Islet precursor cell (in vitro differentiated cells): ENCODE data around the gene ADGRD2.

Source experiments
- DNase-seq: peaks from one replicate; pipeline ENCODE4 v3.0.0-alpha.2; 2018

Gene ADGRD2

DNA sequence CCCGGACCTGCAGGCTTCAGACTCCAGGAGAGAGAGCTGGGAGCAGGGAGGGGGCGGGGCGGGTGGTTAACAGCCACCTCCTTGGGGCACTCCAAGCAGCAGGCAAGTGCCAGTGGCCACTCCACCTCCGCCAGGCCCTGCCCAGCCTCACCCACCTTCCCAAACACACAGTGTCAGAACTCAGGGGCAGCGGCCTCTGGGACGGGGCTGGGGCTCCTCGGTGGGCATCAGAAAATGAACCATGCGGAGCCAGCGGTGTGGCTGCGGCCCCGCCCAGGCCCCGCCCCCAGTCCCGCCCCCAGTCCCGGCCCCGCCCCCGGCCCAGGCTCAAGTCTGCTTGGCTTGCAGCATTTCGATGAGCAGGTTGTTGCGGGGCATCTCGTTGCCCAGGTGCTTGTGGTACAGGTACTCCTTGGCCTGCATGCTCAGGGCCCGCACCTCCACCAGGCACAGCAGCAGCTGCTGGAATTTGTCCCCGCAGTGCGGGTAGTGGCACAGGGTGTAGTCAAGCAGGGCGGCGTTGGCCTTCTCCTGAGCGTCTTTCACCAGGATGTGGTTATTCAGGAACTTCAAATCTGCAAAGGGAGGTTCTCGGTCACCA is 32.3 kb downstream of the ADGRD2 start:
- DNase-seq, result no peak

DNA sequence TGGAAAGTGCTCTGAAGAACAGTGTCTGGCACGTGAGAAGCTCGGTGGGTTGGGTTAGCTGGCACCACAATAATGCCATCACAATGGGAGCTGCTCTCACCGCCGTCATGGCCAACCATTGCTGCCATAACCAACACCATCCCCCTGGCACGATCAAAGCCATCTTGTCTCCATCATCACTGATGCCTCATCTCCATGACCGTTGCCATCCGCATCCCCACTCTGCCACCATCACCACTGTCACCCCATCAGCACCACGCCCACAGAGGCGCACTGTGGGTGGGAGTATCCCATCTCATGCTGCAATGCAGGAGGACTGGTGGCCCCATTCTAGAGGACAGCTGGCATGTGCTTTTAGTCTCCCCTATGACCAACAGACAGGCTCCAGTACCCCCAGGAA is 33.2 kb downstream of the ADGRD2 start:
- DNase-seq, result no peak

DNA sequence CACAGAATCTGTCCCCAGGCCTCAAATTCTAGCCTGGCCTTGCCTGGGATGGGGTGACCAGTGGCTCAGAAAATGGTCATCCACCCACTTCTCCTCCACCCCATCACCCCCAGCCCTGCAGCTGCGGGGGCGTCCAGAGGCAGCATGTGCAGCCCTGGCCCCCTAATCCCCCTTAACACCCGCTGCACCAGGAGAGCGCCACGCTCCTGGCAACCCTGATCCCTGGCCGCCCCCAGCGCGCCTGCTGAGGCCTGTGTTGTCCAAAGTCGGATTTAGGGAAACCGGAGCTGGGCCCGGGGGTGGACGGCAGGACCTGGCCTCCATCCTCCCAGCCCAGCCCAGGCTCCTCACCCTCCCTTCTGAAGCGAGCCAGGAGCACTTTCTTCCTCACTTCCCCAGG is 35.0 kb downstream of the ADGRD2 start:
- DNase-seq, result no peak

DNA sequence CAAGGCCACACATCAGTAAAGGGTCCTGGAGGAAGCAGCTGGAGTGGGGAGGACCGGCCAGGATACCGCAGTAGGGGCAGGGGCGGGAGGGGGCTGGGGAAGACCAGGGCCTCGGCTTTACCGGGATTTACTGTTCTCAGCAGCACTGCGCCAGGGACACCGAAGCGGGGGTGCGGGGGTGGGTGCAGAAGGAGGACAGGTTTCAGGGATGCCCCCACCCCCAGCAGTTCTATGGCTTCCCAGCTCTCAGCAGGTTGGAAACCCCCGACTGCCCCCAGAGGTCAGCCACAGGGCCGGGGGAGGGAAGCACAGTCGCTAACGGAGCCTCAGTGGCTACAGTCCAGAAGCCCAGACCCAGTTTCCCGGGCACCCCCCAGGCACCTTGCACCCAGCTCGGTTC is 35.7 kb downstream of the ADGRD2 start:
- no peak for DNase-seq

DNA sequence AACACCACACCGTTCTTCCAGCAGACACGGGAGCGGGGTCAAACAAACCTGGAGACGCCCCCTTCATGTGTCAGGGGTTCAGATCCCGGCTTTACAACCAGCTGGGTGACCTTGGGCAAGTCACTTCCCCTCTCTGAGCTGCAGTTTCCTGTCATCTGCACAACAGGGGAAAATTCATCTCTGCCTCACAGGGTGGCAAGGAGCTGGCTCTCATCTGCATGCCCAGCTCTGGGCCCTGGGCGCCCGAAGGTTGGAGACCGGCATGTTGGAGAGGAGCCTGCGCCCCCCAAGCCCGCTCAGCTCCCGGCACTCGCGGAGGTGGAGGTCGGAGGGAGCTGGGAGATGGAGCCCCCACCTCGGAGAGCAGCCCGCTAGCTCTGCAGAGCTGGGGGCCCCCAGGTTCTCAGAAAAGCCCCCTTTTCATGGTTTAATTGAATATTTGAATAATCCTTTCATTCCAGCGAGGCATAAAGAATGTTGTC is 36.6 kb downstream of the ADGRD2 start:
- DNase-seq, result no peak

DNA sequence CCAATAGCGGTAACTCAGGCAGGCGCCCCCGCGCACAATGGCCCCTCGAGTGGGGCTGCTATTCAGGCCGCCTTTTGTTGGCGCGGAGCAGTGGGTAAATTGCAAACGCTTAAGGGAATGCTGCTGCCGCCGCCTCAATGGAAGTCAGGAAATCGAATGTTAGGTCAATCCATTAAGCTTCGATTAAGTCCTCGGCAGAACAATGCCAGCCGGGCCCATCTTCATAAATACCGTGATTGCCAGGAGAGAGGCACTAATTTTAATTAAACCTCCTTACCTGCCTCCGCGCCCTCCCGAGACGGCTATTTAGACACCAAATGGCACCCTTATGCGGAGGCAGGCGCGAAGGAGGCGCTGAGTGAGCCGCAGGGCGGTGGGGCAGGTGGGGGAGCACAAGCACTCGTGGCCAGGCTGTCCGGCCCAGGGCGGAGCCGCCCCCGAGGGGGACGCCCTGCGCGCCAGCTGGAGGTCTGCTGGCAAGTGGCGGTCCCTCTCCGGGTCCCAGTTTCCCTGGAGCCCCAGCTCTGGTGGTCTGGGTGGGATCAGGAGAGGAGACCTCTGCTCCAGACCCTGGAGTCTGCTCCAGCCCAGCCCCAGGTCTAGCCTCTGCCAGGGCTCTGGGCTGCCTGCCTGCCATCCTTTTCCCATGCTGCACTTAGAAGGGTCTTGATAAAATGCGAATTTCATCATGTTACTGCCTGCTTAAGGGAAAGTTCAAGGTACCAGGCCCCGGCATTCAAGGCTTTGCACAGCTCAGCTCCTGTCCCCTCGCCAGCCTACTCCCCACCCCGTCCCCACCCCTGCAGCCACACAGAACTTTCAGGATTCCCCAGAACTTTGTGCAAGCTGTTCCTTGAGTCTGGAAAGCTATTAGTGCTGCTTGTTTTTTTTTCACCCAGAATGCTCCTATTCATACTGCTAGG is 37.3 kb downstream of the ADGRD2 start:
- DNase-seq, result no peak

DNA sequence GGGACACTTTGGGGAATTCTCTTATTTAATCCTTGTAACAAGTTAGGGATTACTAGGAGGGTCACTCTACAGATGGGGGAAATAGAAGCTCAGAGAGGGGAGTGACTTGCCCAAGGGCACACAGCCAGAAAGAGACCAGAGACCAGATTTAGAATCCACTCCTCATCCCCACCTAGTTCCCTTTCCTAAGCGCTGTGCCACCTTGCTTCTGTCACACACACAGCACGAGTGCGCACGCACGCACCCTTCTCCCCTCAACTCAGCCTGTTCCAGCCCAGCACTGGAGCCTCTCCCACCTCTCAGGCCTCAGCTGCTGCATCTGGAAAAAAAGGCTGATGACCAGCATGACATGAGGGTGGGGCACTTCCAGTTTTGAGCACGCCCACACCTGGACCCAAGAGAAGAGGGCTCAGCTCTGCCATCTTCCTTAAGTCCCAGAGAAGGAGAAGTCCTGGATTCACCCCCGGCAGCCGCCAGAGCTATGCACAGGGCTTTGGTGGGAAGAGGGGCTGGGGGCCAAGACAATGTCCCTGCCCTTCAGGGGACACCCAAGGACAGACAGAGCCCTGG is 38.5 kb downstream of the ADGRD2 start:
- DNase-seq, result no peak

DNA sequence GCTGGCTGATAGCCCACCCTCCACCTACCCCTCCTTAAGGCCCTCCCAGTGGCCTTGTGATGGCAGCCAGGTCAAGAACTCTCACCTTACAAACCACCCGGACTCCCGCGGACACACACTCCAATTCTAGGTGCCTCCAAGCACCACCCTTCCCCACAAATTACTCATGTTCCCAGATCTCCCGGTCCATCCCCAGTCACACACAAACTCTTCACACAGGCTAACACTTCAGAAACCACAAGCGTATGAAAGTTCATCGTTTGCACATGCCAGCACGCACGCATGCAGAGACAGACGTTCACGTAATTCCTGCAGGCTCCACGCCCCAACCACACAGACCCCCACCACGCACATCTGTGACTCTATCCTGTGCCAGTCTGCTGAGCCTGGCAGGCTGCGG is 39.0 kb downstream of the ADGRD2 start:
- DNase-seq, result no peak

DNA sequence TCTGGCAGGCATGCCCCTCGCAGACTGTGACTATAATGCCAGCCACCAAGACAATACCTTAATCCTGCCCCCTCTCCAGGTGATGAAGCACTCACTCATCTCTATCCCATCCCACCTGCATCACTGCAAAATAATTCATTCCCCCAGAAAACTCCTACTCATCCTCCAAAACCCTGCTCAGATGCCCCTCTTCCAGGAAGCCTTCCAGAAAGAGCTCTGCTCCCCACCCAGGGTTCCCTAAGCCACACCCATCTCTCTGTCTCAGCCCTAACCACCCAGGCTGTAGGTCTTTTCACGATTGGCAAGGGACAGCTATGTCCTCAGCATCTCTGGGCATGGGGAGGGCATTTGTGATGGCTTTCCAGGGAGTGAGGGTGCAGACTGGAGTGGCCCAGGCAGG is 39.8 kb downstream of the ADGRD2 start:
- DNase-seq, result no peak

DNA sequence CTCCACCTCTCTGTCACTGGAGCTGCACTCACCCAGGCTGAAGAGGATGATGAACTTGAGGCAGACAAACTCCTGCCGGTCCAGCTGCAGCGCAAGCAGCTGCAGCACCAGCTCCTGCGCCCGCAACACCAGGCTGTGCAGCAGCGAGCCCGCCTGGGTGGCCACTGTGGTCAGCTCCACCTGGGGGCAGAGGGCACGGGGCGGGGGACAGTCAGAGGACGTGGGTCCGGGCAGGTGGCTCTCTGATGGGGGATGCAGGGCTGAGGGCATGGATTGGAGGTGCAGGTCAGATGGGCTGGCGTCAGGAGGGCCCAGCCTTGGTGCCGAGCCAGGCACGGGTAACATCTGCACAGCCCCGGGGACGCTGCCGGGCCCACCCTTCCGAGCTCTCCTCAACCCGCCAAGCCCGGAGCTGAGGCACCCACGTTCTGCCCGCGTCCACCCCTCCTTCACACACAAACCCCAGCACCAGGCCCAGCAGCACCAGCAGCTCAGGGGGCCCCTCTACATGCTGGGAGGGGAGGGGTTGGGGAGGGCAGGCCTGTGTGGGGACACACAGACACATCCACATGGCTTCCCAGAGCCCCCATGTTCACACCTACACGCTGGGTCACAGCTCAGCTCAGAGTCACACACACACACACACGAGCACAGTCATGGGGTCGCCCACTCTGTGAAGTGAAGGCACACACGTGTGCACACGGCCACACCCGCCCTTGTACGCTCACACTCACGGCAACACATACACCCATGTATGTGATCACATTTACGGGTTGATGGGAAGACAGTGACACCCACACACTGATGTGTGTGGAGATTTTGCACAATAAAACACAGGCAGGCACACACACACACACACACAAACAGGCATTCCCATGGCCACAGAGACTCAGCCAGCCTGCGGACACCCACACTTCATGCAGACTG is 41.1 kb downstream of the ADGRD2 start:
- DNase-seq, result no peak

DNA sequence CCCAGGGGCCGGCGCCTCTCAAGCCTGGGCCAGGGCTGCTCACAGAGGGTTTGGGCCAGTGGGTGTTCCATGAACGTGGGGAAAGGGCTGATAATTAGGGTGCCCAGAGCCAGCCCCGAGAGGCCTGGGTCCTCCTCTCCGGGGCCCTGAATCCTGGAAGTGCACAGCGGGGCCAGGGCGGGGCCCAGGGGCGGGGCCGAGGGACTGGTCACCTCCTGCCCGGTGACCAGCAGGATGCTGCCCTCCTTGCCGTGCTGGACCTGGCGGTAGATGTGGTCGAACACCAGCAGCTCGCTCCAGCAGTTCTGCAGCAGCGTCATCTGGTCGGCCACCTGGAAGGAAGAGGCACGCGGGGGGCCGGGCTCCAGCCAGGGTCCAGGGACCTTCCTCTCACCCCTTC is 42.6 kb downstream of the ADGRD2 start:
- DNase-seq, result no peak

DNA sequence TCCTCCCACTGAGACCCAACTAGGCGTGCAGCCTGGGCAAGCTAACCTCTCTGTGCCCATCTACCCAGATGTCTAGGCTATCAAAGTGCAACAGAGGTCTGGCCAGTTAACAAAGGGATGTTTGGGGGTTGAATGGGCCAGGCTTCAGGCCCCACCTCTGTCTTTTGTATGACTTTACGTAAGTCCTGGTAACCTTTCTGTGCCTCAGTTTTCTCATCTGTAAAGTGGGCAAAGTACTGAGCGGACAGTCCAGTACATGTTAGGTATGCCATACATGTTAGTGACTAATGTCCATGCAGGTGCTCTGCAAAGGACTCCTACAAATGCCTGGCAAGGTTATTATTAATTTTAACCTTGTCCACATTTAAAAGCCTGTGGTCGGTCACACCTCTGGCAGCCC is 43.0 kb downstream of the ADGRD2 start:
- DNase-seq, result no peak

DNA sequence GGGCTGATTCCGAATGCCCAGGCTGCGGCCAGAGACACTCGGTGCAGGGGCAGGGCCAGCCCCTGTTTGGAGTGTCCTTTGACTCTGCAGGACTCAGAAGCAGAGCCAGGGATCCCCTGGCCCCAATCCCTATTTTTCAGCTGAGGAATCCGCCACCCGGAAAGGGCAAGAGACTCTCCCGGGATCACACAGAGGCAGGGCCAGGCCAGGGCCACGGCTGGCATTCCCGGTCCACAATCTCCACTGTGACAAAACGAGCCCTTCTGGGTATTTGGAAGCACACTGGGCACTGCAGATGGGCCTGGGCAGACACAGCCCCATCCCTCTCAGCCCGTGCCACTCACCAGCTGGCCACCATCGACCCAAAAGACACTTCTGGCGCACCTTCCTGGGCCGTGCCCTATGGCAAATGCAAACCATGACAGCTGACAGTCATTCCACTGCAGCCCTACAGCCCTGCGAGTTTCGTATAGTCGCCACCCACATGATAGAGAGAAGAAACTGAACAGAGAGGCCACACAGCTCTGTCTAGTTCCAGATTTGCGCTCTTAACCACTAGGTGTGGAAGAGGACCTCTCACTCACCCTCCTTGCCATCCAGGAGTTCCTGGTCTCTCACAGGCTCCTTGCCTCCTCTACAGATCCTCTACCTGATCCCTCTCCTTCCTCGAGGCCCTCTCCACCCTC is 43.7 kb downstream of the ADGRD2 start:
- no peak for DNase-seq

DNA sequence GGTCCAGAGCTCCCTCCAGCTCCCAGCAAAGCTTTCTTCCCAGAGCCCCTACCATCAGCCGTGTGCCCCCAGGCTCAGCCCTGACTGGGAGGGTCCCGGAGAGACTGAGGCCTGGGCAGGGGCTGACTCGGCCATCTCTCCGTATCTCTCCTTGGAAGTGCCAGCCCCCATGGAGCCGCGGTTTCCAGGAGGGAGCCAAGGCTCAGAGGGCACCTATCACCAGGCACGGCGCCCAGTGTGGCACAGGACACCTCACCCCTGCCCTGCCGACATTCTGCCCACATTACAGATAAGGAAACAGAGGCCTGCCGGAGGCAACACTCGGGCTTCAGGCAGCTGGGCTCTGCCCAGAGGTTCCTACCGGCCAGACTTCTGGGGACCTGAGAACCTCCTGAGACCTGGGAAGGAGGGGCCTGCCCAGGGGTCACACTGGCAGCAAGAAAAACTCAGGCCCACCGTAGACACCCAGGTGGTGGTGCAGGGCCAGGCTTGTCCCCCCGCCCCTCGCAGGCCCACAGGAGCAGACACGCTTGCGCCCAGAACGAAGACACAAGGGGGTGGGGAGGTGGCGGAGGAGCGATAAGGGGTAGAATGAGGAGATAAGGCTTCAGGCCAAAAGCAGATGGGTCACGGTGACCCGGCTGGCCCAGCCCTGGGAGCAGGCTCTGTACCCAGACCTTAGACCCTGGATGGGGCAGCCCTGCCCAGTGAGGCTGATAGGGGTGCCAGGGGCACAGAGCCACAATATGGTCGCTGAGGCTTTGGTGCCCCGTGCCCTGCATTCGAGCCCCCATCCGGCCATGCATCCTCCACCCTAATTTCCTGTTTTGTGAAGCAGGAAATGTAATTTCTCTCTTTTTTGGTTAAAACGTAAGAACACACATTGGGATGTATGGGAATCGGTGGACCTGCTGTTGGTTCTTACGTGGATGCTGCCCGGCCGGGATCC is 45.1 kb downstream of the ADGRD2 start:
- no peak for DNase-seq

DNA sequence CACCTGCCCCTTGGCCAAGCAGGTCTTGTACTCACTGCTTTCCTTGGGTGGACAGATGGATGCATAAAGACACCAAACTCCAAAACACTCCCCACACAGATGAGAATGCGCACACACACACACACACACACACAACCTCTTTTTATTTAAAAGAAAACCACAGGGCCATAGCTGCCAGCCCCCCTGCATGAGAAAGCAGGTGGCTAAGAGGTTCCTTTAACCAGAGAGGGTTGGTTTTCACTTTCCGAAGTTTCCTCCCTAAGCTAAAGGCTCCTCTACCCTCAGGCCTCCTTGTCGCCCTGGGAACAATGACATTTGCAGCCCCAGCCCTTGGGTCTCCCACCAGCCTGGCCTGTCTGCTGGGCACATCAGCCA is 45.8 kb downstream of the ADGRD2 start:
- DNase-seq, result no peak

DNA sequence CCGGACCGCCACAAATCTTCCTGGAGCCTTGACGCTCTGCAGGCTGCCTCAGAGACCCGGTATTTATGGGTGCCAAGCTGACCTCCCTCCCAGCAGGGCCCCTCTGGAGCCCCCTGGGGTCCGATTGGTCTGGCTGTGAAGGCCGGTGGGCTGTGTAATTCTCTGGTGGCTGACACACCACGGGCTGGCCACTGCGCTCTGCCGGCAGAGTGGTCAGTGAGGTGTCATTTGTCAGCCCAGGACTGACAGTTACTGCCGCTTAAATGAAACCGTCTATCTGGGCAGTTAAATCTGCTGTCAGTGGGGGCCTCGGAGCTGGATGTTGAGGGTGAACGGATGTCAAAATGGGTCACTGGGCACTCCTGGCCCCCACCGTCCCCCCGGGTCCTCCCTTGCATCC is 46.2 kb downstream of the ADGRD2 start:
- DNase-seq, result no peak

DNA sequence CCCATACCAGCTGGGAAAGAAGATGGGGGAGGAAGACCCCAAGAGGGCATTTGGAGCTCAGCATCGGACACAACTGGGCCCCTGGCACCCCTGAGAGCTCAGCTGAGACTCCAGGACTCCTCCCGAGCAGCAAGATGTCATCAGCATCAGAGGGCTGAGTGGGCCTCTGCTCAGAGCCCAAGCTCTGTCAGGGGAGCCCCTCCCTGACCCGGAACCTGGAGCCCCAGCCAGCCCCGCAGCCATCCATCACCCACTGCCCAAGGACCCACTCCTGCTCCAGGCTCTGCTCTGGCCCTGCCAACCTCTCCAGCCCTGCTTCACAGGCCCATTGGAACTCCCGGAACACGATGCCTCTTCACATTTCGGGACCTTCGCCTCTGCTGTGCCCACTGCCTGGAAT is 47.2 kb downstream of the ADGRD2 start:
- no peak for DNase-seq

DNA sequence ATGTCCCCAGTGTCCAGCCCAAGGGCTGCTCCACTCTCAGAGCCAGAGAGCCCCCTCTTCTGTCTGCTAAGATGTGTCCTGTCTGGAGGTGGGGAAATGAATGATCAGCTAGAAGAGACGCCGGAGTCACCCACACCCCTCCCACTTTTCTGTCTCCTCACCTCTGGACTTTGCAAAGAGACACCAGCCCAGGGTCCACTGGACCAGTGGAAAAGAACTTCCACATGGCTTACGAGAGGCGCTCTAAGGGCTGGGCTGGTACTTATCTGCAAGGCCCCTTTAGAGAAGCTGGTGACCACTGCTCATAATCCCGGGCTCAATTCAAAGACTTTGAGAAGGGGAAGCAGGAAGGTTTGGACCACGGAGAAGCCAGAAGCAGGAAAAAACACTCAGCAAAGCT is 47.8 kb downstream of the ADGRD2 start:
- DNase-seq, result no peak

DNA sequence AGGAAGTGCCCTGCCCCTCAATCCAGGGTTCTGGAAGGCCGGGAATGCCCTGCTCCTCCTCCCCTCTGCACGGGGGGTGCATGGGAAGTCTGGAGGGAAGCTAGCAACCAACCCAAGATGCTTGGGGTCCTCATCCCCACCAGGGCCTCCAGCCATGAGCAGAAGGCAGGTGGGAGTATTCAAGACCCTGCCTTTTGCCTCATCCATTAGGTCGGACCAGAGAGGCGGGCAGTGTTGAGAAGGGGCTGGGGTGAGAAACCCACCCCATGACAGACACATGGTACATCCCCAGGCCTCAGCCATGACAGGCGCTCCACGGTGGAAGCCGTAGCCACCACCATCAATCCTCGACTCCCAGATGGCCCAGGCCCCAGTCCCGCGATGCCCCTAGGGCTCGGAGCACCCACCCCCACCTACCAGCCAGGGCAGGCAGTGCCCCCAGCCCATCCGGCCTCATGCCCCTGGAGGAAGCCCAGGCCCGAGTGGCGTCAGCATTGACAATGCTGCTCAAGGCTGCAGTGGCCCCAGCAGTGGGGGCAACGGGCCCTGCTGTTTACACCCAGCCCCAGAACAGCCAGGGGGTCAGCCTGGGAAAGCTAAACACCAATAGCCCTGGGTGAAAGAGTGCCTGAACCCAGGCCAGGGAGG is 48.4 kb downstream of the ADGRD2 start:
- DNase-seq, result no peak

DNA sequence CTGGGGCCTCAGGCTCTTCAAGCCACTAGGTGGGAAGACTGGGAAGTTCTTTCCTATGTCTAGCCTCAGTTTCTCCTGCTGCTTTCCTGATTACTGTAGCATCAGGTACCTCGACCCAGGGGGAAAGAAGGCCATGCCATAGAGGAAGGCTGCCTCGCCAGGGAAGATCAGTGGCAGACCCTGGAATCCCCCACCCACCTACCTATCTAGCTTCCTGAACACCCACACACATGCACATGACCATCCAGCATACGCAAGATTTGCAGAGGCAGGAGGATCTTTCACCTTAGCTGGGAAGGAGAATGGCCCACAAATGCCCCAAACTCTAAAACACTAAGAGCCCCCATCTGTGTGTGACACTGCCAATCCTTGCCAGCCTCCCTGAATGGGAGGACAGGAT is 49.0 kb downstream of the ADGRD2 start:
- no peak for DNase-seq
